ENCODE measurements around the gene NCBP2.

The NCBP2 gene

GRCh38 chr3:196985954-196986885 lies 43.9 kb upstream of the NCBP2 start:
- no peaks in the 10 kb centered on the region for H3K27me3 ChIP-seq (ENCODE audit: insufficient read depth, low read length, poor library complexity)
- ATAC-seq (ENCODE audit: insufficient read depth, low read depth) (no peak), DNase-seq (no peak)
- peaks cover 7% of the 10 kb centered on the region for H3K9me3 ChIP-seq (ENCODE audit: insufficient read depth, low read length, severe bottlenecking)
- no peaks in the 10 kb centered on the region for H3K36me3 ChIP-seq (ENCODE audit: insufficient read depth, low read length)
- no peak overlapping the region for H3K9ac ChIP-seq (ENCODE audit: low read depth, low read length)
- no peak overlapping the region for H3K27ac ChIP-seq (ENCODE audit: low read length)
- no peak overlapping the region for H2AFZ ChIP-seq (ENCODE audit: low read depth, low read length)
- H3K4me1 ChIP-seq (ENCODE audit: insufficient read depth, low read length) = no peaks in the 10 kb centered on the region
- H3K4me3 ChIP-seq (ENCODE audit: low read depth in 1 of 2, low read length in 2 of 2) = no peak overlapping the region
- H4K20me1 ChIP-seq (ENCODE audit: insufficient read depth, low read length) = no peaks in the 10 kb centered on the region
- TF ChIP-seq CTCF (IDR thresholded peaks at IDR 0.05; ENCODE audit: borderline replicate concordance, extremely low read depth, low read length, poor library complexity, severe bottlenecking) (no peak), EZH2 (IDR thresholded peaks at IDR 0.05; ENCODE audit: borderline replicate concordance, low read depth, low read length, severe bottlenecking) (no peak)
- H3K4me2 ChIP-seq (ENCODE audit: insufficient read depth, low read length) = no peak overlapping the region
- H3K79me2 ChIP-seq (ENCODE audit: insufficient read depth, low read length) = no peaks in the 10 kb centered on the region

GRCh38 chr3:196985298-196985697 lies 43.0 kb upstream of the NCBP2 start:
- Histone ChIP-seq H3K27me3 (ENCODE audit: insufficient read depth, low read length, poor library complexity) (no peaks in the 10 kb centered on the region), H4K20me1 (ENCODE audit: insufficient read depth, low read length) (no peaks in the 10 kb centered on the region), H3K4me2 (ENCODE audit: insufficient read depth, low read length) (no peak overlapping the region), H3K27ac (ENCODE audit: low read length) (no peak overlapping the region), H3K9ac (ENCODE audit: low read depth, low read length) (no peak overlapping the region), H3K79me2 (ENCODE audit: insufficient read depth, low read length) (no peaks in the 10 kb centered on the region), H2AFZ (ENCODE audit: low read depth, low read length) (no peak overlapping the region), H3K36me3 (ENCODE audit: insufficient read depth, low read length) (no peaks in the 10 kb centered on the region), H3K4me3 (ENCODE audit: low read depth in 1 of 2, low read length in 2 of 2) (no peak overlapping the region), H3K4me1 (ENCODE audit: insufficient read depth, low read length) (no peaks in the 10 kb centered on the region), H3K9me3 (ENCODE audit: insufficient read depth, low read length, severe bottlenecking) (peaks cover 7% of the 10 kb centered on the region)
- ATAC-seq (ENCODE audit: insufficient read depth, low read depth) = no peak
- DNase-seq = no peak
- no peak for TF ChIP-seq CTCF (IDR thresholded peaks at IDR 0.05; ENCODE audit: borderline replicate concordance, extremely low read depth, low read length, poor library complexity, severe bottlenecking)
- no peak for TF ChIP-seq EZH2 (IDR thresholded peaks at IDR 0.05; ENCODE audit: borderline replicate concordance, low read depth, low read length, severe bottlenecking)

GRCh38 chr3:196983186-196983585 lies 40.9 kb upstream of the NCBP2 start:
- Histone ChIP-seq H2AFZ (ENCODE audit: low read depth, low read length) (no peak overlapping the region), H3K9ac (ENCODE audit: low read depth, low read length) (no peak overlapping the region), H3K79me2 (ENCODE audit: insufficient read depth, low read length) (no peaks in the 10 kb centered on the region), H3K36me3 (ENCODE audit: insufficient read depth, low read length) (no peaks in the 10 kb centered on the region), H4K20me1 (ENCODE audit: insufficient read depth, low read length) (no peaks in the 10 kb centered on the region), H3K27me3 (ENCODE audit: insufficient read depth, low read length, poor library complexity) (no peaks in the 10 kb centered on the region), H3K27ac (ENCODE audit: low read length) (no peak overlapping the region), H3K4me3 (ENCODE audit: low read depth in 1 of 2, low read length in 2 of 2) (no peak overlapping the region), H3K9me3 (ENCODE audit: insufficient read depth, low read length, severe bottlenecking) (peaks cover 7% of the 10 kb centered on the region), H3K4me2 (ENCODE audit: insufficient read depth, low read length) (no peak overlapping the region), H3K4me1 (ENCODE audit: insufficient read depth, low read length) (no peaks in the 10 kb centered on the region)
- ATAC-seq (ENCODE audit: insufficient read depth, low read depth) (no peak), DNase-seq (no peak)
- no peak for TF ChIP-seq EZH2 (IDR thresholded peaks at IDR 0.05; ENCODE audit: borderline replicate concordance, low read depth, low read length, severe bottlenecking)
- no peak for TF ChIP-seq CTCF (IDR thresholded peaks at IDR 0.05; ENCODE audit: borderline replicate concordance, extremely low read depth, low read length, poor library complexity, severe bottlenecking)
